GM19025 (cell line): Measurements from ENCODE around the gene FOXN3.

Experiments
- ATAC-seq: cut with Tn5 transposase; IDR thresholded peaks from one replicate; pipeline ENCODE4 v1.9.1; 2021; ENCODE audit warnings: mild to moderate bottlenecking, low read depth, moderate library complexity; ENCODE audit not compliant: unreplicated experiment

The FOXN3 gene

DNA sequence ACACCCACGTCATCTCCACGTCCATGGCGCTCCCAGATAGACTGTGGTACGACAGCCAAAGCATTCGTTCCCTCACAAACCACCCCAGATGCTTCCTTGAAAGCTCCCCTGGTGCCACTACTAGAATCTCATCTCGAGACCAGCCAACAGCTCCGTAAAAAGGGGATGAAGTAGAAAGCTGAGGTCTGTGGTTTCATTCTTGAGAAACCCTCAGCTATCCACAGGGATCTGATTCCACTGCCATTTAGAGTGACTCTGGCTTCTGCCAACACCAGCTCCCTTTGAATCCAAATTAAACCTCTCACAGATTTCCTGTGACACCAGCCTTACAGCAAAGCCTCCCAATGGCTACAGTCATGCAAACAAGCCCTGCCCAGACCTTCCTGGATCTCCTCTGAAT lies 18.5 kb upstream of the FOXN3 start:
- no peak for ATAC-seq

DNA sequence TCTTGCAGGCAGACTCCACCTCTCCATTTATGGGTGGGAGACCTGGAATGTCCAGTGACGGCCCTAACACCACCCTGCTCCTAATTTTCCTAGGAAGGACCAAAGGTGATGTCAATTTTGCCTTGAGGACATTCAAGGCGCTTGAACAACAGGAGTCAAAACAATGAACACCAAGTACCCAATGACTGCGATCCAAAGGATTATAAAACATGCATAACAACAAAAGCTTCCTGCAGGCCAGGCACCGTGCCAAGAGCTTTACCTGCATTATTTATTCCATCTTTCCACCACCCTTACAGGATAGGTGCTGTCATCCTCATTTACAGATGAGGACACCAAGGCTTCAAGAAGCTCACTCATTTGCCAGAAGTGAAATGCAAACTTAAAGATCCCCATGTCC lies 15.2 kb upstream of the FOXN3 start:
- no peak for ATAC-seq

DNA sequence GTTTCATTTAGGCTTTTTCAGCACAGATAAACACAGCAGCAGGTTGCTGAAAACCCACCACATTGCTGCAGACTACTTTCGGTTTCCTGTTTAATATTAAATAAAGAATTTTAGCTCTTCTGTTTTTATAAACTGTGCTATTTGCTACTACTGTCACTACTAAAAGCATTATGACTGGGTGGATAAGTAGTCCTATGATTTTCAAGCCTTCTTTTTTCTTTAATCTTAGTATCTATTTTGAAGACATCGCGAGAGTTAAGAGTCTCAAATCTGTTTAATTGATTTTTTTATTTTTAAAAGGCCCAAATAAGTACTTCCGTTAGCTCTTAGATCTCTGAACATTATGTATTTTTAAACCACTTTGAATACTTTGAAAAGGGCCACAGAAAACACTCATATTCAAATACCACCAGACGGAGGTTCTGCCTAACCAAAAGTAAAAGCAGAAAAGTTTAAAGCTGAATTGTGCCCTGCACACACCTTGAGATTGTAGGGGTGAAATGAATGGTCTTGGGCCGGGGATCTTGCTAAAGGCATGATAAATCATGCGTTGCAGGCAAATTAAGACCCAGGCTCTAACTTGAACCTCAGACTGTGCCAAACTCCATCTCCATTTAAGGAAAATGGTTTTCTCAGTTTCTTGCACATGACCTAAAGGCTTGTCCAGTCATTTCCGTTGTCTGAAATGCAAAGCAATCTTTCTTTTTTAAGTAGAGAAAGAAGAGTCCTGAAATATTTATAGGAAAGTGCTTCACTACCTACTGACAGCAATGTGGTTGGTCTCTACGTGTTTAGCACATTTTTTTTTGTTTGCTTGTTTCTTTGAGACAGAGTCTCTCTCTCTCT lies 13.6 kb upstream of the FOXN3 start:
- peak; percentile 92 for ATAC-seq

DNA sequence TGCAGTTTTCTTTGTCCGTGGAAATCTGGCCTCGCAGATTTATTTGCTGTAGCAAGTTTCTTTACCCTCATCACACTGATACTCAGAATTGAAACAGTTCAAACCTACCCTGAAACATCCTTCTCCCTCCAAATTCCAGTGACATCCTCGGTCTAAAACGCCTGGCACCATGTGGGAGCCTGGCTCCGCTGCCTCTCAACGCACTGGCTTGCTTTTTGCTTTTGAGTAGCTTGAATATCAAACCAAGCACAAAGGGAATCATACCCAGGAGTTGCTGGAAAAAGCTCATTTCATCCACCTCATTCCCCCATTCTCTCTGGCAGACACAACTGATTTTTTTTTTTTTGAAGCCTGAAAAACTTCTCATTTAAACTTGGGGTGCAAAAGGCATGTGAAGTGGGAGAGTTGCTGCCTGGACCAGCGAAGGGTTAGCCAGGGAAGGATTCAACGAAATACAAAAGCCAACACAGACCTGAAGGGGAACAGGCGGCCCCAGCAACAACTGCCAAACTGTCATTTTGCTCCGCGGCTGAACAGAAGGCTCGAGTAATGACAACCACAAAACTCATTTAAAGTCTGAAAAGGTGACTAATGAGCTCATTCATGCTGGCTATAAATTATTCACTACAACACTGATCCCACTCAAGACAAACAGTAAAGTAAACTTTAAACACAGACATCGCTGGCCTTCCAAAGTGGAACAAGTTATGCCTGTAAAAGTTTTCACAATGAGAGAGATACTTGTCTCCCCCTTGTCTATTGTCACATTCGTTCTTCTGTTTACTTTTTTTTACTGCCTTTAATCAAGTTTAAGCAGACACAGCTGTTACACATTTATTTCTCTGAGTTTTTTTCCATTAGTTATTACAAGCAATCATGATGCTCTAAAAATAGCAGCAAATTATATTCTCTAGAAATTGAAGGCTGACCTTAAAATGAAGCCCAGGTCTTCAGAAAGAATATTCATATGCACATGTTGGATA lies 12.5 kb upstream of the FOXN3 start:
- ATAC-seq: no peak

DNA sequence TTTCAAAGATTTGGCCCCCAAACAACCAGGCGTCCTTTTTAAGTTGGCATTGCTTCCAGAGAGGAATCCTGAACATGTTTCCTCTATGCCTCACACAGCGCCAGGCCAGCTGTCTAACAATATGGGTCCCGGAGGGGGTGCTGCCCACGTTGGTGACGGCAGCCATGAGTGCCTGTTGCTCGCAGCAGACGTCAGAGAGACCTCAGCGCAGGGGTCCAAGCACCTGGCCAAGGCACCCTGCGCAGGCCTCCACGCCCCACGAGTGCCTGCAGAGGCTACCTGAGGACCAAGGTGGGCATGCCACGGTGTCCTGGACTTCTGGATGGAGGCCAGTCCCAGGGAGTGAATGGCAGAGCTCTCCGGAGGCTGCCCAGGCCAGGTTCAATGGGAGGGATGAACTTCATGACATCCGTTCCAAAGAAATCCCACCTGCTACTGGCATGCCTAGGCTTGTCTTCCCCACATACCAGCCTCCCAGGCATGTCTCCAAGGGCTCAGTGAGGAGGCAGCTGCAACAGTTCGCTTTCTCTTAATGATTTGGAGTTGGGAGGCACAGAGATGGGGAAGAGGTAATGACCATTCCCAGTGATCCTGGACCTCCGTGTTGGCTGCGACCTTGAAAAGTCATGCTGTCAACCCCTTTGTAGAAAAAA lies 11.6 kb upstream of the FOXN3 start:
- no peak for ATAC-seq

DNA sequence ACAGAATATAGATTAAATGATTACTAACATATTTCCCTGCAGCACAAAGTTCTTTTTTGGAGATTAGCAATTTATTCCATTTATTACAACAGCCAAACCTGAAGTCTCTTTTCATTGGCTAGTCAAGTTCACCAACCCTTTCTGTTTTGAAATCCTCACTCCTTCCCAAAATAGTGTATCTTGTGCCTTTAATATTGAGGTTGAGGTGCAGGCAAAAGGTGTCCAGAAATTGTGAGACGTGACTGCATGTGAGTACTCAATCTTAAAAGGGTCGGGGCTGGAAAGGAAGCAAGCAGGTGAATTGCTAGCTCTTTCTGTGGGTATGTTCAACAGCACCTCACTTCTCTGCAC lies 11.1 kb upstream of the FOXN3 start:
- no peak for ATAC-seq

DNA sequence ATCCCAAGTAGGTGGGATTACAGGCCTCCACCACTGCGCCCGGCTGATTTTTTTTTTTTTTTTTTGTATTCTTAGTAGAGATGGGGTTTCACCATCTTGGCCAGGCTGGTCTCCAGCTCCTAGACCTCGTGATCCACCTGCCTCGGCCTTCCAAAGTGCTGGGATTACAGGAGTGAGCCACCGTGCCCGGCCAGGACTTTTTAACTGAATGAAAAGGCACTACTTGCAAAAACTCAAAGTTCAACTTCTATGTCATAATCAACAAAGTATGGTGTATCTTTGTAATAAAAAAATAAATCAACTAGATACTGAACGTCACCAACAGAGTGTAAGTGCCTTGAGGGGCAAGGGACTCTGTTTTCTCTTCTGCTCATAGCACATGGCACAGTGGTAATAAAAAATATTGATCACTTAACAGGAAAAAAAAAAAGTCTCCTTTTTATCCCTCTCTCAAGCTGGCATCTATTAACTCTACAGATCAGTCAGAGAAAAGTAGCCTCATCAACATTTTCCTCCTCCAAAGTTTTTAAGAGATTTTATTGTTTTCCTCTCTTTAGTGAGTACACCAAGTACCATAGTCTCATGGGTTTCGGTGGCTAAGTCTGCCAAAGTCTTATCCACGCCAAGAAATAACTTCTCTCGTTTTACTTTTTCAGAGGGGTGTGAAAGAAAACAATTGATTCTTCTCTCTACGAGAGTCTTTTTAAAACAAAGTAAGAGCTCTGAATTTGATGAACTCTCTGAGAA lies 10.6 kb upstream of the FOXN3 start:
- ATAC-seq: no peak

DNA sequence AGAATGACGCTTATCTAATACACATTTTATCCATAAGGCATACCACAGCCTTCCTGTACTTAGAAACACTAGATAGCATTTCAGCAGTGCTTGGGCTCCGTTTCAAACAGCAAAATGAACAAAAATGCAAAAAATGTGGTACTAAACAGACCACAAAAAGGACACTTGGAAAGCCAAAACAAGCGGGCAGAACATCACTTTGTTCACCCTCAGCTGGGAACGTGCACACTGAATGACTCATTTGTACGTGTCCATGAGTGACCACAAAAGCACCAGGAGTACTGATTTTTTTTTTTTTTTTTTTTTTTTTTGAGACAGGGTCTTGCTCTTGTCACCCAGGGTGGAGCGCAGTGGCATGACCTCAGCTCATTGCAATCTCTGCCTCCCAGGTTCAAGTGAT lies 8.9 kb upstream of the FOXN3 start:
- no peak for ATAC-seq

DNA sequence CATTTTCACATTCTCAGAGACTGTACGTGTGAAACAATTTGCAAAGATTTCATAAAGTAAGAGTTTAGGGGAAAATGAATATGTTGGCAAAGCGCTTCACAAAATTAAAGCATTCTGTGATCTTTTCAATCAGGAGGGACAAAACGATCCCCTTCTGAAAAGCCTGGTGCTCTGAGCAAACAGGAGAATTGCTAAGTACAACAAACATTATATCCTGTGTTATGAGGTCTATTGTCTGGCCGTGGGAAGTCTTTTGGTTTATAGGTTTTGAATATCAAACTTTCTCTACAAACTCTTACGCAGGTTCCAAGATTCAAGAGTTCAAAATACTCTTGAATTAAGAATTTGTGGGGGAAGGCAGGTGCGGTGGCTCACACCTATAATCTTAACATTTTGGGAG lies 7.2 kb upstream of the FOXN3 start:
- no peak for ATAC-seq

DNA sequence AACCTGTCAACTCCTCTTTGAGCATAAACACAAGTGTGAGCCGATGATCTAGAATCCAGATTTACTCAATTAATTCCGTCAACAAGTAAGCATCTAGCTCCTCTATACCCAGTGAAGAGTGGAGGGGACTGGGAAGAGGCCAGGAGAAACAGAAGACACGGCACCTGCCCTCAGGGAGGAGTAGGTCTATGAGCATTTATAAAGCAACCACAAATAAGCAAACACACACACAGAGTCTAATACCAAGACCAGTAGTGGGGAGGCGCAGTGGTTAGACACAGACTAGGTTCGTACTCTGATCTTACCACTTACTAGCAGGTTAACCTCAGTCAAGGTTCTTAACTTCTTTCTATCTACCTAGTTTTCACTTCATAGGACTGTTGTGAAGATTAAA lies 5.9 kb upstream of the FOXN3 start:
- no peak for ATAC-seq

DNA sequence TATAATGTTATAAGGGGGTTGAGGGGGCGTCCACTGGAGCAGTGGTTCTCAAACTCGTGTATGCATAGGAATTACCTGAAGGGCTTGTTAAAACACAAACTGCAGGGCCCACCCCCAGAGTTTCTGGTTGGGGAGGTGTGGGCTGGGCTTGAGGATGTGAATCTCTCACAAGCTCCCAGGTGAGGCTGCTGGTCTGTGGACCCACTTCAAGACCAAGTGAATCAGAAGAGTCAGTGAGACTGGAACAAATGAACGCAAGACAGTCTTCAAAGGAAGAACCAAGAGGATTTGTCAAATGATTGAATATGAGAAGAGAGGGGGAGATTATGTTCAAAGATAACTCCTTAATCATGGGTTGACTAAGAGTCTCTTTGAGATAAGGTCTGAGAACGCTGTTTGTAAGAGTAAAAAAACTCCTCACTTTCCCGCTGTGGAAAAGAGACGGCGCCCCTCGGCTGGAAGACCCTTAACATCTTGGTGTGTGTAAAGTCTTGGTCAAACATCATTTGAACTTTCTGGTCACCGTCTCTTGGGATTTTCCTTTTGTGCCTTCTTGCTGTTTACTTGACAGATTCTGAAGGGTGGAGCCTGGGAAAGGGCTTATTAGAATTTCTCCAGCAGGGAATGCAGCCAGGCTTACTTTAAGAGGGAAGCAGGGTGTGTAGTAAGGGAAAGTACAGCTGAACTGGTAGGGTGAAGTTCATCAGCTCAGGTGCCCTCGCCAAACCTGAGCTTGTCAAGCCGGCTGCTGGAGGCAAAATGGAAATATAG lies 5.3 kb upstream of the FOXN3 start:
- no peak for ATAC-seq

DNA sequence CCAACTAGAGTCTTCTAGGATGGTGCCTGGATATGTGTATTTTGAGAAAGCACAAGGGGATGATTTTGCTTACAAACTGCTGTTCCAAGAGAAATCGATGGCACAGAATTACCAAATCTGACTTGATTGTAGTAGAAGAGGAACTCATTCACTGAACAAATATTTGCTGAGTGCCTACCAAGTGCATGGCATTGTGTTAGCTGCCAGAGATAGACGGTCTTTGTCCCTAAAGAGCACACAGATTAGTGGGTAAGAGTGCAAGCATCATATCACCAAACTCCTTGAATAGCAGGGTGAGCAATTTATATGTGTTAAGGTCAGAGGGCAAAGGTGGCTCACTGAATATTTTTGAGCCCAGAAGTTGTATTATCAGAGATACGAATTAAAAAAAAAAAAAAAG lies 3.5 kb upstream of the FOXN3 start:
- ATAC-seq: no peak

DNA sequence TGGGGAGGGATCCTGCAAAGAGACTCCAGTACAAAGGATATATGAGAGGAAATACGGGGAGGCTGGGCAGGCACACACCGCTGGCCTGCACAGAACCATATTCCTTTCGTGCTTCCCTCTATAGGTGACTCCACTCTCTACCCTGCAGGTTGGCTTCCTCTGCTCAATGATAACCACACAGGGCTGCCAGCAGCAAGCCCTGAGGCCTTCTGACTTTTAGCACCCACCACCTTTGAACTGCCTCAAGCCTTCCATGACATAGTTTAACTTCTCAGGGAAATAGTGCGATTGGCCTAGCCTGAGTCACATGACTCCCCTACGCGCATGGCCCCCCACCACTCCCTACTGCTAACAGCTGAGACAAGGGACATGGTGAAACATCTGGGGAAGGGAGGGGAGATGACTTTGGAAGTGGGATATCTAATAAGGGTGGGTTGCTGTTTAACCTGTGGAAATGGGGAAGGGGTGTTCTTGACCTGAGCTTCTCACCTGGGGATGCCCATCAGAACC lies 3.0 kb upstream of the FOXN3 start:
- no peak for ATAC-seq

DNA sequence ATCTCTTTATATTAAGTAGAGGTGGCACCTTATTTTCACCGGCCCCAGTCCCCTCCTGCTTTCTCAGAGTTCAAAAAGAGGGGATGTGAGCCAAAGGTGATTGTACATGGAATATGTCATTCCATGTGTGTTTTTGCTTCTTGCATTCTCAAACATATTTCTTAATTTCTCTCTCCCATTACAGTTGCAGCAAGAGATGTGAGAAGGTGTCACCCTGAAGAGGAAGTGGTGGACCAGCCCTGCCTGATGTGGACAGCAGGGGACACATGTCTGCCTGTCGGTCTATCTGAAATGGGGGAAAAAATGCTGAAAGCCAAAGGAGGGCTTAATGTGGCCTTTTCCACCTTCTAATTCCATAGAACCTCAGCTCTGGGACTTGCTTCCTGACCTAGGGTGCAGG lies 1.9 kb upstream of the FOXN3 start:
- ATAC-seq: no peak

DNA sequence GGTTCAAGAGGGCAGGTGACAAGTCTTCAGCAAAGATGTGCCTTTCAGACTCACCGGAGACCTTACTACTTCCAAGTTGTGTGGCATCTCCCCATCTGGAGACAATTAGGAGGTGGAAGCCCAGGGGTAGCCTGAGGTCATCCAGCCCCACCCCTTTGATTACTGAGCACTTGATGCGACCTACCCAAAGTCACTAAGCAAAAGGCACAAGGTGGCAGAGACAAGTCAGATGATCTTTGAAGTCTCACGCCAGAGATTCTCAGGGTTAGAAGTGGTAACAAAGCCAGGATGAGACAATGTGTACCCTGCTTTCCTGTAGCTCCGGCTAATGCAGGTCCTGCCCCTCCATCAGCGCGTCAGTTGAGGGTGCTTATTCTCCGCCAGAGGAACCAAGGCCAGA lies 1.4 kb upstream of the FOXN3 start:
- ATAC-seq: no peak

DNA sequence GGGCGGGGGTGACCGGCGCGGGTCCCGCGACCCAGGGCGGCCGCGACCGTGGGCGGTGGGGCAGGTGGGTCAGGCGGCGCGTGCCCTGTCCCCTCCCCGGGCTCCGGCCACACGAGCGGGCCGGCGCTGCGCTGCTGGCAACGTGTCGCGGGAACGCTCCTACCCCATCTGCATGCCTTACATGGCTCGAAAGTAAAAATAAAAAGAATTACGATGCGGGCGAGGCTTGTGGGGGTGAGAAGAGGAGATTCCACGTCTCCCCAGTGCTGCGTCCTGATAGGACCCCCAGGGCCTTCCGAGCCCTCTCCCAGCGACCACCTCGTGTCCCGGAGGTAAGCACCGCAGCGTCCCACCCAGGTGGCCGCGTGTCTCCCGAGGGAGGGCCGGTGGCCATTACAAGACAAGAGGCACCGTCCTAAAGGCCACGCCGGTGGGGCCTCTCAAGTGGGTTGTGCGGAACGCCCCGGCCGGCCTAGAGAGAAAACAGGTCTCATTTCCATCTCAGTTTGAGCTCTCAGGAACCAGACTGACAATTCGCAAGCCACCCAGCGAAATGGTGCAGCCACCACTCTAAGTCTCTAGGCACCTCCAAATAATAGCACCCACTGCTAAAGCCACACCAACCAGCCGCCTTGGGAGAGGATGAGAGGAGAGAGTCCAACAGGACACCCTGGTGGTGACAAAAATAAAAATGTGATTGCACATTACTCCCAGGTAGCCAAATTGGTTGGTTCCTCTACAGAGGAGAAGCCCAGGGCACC lies 612 bp upstream of the FOXN3 start:
- peak; percentile 46 for ATAC-seq

DNA sequence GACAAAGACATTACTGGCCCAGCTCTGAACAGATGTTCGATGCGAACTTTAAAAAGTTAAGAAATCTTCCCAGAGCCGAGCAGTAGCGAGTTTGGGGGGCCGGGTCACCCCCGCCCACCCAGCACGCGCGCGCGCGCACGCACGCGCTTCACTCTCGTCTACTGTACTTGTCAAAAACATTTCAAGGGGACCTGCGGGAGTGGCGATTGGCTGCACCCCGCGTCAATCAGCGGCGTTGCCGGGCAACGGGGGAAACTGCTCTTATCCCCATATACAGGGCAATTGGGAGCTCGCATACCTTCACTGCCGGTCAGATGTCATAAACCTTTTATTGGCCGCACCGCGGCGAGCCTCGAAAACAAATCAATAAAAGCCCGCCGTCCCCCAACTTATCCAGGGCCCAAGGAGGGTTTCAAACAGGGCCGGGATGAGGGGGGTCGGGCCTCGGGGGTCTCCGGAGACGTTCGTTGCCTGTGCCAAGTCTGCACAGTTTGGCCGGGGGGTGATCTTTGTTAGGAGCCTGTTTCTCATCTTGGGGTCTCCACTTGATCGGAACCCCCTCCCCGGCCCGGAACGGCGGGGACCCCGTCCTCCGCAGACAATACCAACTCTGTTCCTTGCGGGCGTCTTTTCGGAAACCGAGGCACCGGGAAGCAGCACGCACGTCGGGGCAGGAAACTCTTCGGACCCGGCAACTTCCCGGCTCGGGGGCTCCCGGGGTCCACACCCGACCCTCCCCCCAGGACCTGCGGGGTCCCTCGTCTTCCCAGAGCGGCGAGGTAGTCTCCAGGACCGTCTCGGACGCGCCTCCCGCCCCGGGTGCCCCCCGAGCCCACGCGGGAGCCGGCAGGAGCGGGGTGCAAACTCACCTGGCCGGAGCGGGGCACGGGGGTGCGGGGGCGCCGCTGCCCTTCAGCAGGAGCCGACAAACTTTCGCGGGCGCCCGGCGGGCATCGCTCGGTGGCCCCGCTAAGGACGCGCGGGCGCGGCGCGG lies 734 bp downstream of the FOXN3 start:
- ATAC-seq: peak; percentile 68

DNA sequence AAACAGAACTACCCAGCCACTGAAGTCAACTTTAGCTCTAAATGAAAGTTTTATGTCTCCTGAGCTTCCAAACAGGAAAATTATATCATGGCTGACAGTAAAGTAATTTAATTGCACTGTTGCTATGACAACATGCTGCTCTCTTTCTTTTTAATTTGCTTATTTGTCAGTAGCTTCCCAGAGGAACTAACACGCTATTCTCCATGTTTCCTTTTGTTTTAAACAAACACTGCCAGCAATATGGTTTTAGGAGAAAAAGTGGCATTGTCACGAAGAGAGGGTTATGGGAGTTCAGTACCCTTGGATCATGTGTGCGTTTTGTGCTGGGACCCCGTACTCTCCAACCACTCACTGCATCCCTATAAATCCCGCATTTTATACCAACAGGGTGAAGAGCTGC lies 1.9 kb downstream of the FOXN3 start:
- ATAC-seq: no peak
